ENCODE results near the gene KLHL3.

The KLHL3 gene

DNA sequence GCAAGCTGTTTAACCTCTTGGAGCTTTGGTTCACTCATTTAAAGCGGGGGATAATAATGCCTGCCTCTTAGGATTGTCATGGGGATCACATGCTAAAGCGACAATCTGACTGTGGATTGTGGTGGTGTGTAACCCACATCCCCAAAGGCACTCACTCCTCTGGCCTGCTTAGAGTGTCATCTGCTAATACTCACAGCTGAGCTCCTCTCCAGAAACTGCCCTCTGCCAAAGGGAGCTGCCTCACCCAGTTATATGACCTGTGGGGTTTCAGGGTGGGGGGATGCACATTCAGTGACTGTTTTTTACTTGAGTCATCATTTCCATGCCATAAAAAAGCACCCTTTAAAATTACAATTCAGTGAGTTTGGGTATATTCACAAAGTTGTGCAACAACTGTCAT, 126.8 kb downstream of the KLHL3 start:
- DNase-seq (ENCODE audit: low read depth): no peak

DNA sequence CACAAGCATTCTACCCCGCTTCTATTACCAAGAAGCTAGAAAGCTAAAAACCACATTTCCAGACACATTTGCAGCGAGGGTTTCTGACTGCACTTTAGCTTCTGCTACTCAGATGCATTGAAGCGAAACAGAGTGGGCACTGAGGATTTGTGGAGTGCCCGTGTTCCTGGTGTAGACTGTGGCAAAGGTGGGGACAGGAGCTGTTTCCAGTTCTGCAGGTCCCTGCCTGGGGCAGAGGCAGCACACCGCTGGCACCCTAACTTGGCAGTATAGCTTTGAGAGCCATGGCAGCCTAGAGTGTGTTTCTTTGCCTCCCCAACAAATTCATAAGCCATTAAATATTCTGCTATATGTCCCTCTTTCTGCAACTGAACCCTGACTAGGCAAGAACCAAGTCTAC, 128.1 kb downstream of the KLHL3 start:
- DNase-seq (ENCODE audit: low read depth): no peak

DNA sequence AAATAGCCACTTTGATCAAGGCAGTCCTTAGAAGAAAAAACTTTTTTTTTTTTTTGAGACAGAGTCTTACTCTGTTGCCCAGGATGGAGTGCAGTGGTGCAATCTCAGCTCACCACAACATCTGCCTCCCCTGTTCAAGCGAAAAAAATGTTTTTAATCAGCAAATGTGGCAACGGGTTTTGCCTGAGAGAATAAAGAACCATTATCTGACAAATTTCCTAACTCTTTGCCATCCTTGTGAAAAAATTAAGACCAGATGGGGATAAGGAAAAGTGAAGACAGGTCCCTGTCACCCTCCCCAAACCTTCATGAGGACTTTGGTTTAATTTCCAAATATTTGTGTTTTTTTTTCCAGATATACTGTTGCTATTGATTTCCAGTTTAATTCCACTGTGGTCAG, 129.5 kb downstream of the KLHL3 start:
- DNase-seq (ENCODE audit: low read depth): no peak

GRCh38 chr5:137605411-137605810, 130.5 kb downstream of the KLHL3 start:
- no peak for DNase-seq (ENCODE audit: low read depth)

- DNase-seq (ENCODE audit: low read depth): no peak
Measured at GRCh38 chr5:137604348-137605095, 131.4 kb downstream of the KLHL3 start.

- no peak for DNase-seq (ENCODE audit: low read depth)
Measured at GRCh38 chr5:137603891-137604290, 132.0 kb downstream of the KLHL3 start.

DNA sequence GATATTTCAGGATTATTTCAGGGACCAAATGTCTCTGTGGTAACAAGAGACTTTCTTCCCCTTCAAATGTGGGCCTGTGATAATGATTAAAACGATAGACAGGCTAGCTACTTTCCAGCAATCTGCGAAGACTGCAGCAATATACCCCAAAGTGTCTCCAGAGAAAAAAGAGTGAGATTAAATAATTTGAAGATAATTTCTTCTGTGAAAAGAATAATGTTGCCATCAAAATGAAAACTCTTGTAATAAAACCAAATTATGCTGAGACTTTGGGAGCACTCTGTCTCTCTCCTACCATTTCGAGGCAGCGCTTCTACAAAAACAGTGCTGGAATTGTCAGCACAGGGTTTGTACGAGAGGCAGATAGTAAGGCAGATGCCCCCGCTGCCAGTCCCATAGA, 132.5 kb downstream of the KLHL3 start:
- DNase-seq (ENCODE audit: low read depth): no peak

DNA sequence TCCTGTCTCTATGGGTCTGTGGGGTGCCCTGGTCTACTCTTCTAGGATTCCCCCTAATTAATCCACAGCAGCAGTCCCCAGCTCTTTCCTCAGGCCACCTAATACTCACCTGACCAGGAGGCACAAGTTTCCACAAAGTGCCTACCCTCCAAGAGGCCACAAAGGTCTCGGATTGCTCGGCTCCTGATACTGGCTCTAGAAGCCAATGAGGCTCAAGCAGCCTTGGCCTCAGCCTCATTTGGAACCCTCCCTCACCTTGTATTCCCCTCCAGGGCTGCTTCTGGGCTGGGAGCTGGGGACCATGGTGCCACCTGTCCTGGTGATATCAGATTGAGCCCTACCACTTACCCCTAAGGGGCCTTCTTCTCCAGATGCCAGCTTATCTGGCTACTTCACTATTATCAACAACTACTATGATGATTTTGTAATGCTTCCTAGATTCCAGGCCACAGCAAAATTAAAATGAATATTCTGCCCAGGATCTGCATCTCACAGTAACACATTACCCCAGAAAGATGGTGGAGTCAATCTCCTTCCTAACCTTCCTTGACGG, 133.1 kb downstream of the KLHL3 start:
- DNase-seq (ENCODE audit: low read depth): no peak

GRCh38 chr5:137600721-137601360, 135.0 kb downstream of the KLHL3 start:
- no peak for DNase-seq (ENCODE audit: low read depth)

DNA sequence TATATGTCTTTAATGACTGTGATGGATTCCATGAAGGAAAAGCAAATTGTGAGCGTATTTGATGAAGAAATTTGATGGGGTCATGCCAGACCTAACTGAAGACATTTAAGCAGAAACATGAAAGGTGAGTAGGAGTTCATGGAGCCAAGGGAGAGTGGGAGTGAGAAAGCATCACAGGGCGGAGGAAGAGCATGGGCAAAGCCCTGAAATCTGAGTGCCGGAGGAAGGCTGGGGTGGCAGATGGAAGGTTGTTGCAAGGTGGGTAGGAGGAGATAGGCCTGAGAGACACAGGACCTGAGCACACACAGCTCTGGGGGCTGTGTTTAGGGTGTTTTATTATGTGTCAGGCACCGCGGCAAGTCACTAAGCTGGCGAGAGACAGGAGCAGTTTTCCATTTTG, 136.4 kb downstream of the KLHL3 start:
- DNase-seq (ENCODE audit: low read depth): no peak

- no peak for DNase-seq (ENCODE audit: low read depth)
Measured at GRCh38 chr5:137598399-137598798, 137.5 kb downstream of the KLHL3 start.

DNA sequence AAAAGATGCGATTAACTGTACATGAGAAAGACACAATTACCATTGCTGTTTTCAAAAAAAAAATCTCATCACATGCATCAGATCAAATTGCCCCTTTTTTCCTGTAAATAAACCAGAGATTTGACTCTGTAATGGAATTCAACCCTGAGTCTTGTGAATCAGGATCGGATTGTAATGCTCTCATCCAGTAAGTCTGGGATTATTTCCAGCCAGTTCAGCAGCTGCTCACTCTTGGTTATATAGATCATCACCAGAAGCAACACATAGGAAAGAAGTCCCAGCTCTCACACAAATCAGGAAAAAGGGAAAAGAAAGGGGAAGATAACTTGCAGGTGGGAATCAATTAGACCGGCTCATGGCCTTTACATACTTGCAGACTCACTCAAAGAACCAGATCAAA, 138.9 kb downstream of the KLHL3 start:
- DNase-seq (ENCODE audit: low read depth): no peak

GRCh38 chr5:137595396-137596079, 140.4 kb downstream of the KLHL3 start:
- DNase-seq (ENCODE audit: low read depth): no peak

- DNase-seq (ENCODE audit: low read depth): no peak
Measured at GRCh38 chr5:137594717-137595116, 141.2 kb downstream of the KLHL3 start.

- no peak for DNase-seq (ENCODE audit: low read depth)
Measured at GRCh38 chr5:137592317-137592716, 143.6 kb downstream of the KLHL3 start.

- DNase-seq (ENCODE audit: low read depth): no peak
Measured at GRCh38 chr5:137589185-137589584, 146.7 kb downstream of the KLHL3 start.

DNA sequence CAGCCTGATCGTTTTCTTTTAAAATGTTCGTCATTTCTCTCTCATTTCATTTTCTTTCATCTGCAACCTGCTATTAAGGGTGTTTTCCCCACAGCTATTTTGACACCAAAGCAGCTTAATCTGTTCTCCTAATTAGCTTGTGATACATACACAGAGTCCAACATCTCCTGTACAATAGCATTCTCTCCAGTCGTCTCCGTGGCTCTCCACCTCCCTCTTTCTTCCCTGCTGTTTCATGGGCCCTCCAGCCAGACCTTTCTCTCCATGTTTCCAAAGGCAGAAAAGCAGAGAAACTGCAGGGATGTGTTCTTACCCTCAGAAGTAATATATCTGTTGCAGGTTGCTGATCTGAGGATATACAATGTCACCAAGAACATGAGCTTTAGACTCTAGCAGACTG, 148.0 kb downstream of the KLHL3 start:
- DNase-seq (ENCODE audit: low read depth): no peak

DNA sequence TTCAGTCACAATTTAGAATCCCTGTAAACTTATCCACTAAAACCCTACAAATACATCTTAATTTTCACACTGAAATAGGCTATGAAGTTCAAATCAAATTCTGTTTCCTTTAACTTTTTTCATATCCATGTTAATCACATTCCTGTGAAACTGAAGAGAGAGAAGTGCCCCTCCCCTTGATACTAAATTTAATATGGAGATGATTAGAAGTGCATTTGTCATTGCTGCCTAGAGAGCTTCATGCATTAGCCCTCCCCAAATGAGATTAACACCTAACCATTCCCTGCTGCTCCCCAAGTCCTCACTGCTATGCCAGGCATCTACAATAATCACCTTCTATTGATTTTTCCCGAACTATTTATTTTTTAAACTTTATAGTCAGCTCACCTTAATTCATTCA, 151.6 kb downstream of the KLHL3 start:
- no peak for DNase-seq (ENCODE audit: low read depth)

GRCh38 chr5:137583129-137583528, 152.8 kb downstream of the KLHL3 start:
- DNase-seq (ENCODE audit: low read depth): no peak

DNA sequence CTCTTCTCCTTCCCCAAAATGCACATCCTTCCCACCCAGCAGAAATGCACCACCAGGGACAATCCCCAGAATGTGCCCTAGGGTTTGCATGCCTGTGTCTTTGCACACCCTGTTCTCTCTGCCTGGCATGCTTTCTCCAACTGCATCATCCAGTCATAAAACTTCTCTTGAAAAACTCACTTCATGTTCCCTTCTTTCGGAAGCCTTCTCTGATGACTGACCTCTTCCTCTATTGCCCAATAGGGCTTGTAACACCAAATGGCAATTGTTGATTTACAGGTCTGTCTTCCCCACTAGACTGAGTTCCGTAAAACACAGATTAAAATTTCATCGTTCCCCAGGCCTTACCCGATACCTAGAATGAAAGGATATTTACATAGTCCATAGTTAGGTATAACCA, 153.7 kb downstream of the KLHL3 start:
- DNase-seq (ENCODE audit: low read depth): no peak

GRCh38 chr5:137581776-137582175, 154.1 kb downstream of the KLHL3 start:
- DNase-seq (ENCODE audit: low read depth): no peak

DNA sequence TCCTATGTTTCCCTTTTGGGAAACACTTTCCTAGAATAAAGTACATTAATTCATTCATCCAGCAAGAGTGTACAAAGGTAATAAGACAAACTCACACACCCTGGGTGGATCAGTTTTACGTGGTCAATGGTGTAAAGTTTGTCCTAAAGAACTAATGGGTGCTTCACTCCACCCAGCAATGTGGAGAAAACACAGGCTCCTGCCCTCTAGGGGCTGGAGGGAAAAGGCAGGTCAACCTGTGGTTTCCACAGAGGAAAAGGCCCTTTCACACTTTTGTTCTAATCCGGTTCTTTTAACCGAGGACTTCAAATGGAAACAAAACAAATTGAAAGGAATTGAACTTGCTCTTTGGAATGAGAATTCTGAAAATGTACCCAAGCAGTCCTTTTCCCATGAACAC, 155.9 kb downstream of the KLHL3 start:
- DNase-seq (ENCODE audit: low read depth): no peak

DNA sequence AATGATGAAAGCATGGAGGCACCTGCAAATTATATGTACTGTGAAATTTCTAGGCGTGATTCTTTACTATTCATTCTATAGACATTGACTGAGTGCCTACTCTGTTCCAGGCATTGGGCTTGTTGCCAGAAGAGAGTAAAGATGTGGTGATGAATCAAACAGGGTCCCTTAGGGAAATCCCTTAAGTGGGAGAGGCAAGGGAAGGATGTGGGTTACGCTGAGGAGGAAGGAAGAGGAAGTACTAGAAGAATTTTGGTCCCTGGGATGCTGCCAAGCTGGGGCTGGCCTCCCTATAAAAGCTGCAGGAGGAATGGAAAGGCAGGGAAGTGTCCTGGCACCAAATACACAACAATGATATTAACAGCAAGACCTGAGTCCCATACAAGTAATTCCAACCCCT, 160.0 kb downstream of the KLHL3 start:
- DNase-seq (ENCODE audit: low read depth): no peak
